ENCODE measurements around the gene USP36.

USP36 gene

DNA sequence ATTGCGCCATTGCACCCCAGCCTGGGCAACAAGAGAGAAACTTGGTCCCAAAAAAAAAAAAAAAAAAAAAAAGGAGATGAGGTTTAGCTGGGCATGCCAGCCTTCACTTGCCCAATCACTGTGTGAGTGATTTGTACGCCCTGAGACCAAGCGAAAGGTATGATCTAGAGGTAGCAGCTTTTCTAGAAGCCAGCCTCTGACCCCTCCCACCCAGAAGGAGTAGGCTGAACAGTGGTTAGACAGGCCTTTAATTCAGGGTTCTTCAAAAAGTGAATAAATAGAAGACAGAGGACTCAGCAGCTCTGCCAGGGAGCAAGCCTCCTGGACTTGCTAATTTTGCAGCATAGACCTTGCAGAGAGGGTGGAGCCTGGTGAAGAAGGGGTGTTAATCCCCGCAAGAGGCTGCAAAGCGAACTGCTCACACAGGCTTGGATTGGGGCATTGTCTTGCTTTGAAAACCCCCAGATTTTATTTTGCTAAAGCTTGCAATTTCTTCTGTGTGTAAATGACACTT, 51.4 kb downstream of the USP36 start:
- TF ChIP-seq GATA3 (IDR thresholded peaks at IDR 0.05; ENCODE audit: low read depth, low read length) (no peak), GATA2 (IDR thresholded peaks at IDR 0.05; ENCODE audit: low read depth, low read length) (no peak)

- TF ChIP-seq GATA2 (IDR thresholded peaks at IDR 0.05; ENCODE audit: low read depth, low read length) (no peak), GATA3 (IDR thresholded peaks at IDR 0.05; ENCODE audit: low read depth, low read length) (no peak)
Measured at GRCh38 chr17:78788451-78788850, 52.2 kb downstream of the USP36 start.

- TF ChIP-seq GATA2 (IDR thresholded peaks at IDR 0.05; ENCODE audit: low read depth, low read length) (no peak), GATA3 (IDR thresholded peaks at IDR 0.05; ENCODE audit: low read depth, low read length) (no peak)
Measured at GRCh38 chr17:78787444-78787843, 53.2 kb downstream of the USP36 start.

DNA sequence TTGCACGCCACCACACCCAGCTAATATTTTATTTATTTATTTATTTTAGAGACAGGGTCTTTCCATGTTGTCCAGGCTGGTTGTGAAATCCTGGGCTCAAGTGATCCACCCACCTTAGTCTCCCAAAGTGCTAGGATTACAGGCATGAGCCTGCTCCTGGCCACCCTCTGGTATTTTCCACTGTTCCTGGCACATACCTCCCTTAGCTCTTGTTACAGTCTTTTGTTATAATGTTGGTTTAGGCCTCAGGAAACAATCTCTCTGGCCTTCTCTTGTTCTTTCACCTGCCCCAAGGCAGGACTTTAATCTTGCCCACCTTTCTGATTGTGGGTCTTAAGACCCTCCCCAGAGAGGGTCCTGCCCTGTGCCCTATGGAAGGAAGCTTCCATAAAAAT, 55.0 kb downstream of the USP36 start:
- TF ChIP-seq GATA2 (IDR thresholded peaks at IDR 0.05; ENCODE audit: low read depth, low read length) (no peak), GATA3 (IDR thresholded peaks at IDR 0.05; ENCODE audit: low read depth, low read length) (no peak)

DNA sequence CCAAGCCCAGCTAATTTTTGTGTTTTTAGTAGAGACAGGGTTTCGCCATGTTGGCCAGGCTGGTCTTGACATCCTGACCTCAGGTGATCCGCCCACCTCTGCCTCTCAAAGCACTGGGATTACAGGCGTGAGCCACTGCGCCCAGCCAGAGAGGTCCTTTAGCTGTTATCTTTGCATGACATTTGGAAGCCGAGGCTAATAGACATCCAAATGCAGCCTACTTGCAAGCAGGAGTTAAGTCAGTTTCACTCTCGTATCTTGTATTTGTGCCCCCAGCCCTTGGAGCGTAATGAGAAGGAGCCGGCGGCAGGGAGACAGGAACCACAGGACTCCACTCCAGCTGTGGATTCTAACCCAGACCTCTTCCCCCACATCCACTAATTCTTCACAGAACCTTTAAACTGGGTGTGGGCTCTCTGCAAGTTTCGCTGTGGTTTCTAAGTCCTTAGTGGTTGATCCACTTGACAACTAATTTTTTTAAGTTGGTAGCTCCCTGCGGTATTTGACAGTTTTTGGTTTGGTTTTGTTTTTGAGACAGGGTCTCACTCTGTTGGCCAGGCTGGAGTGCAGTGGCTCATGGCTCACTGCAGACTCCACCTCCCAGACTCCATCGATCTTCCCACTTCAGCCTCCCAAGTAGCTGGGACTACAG, 55.5 kb downstream of the USP36 start:
- no peak for TF ChIP-seq GATA3 (IDR thresholded peaks at IDR 0.05; ENCODE audit: low read depth, low read length)

DNA sequence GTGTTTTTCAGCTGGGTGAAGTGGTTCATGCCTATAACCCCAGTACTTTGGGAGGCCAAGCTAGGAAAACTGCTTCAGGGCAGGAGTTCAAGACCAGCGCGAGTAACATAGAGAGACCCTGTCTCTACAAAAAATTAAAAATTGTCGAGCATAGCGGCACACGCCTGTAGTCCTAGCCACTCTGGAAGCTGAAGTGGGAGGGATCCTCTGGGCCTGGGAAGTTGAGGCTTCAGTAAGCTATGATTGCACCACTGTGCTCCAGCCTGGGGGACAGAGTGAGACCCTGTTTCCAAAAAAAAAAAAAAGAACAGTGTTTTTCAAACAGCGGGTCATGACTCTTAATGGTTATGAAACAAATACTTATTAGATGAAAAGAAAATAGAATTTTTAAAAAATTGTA, 56.3 kb downstream of the USP36 start:
- no peak for TF ChIP-seq GATA3 (IDR thresholded peaks at IDR 0.05; ENCODE audit: low read depth, low read length)
- no peak for TF ChIP-seq GATA2 (IDR thresholded peaks at IDR 0.05; ENCODE audit: low read depth, low read length)

- TF ChIP-seq GATA2 (IDR thresholded peaks at IDR 0.05; ENCODE audit: low read depth, low read length) (no peak), GATA3 (IDR thresholded peaks at IDR 0.05; ENCODE audit: low read depth, low read length) (no peak)
Measured at GRCh38 chr17:78783711-78784324, 56.8 kb downstream of the USP36 start.

- no peak for TF ChIP-seq GATA2 (IDR thresholded peaks at IDR 0.05; ENCODE audit: low read depth, low read length)
Measured at GRCh38 chr17:78781893-78782304, 58.7 kb downstream of the USP36 start, which contains the start of gene CYTH1. Gene CYTH1 (minus strand): TSS chr17:78782273. CDS start chr17:78782223, 50 bp downstream.

DNA sequence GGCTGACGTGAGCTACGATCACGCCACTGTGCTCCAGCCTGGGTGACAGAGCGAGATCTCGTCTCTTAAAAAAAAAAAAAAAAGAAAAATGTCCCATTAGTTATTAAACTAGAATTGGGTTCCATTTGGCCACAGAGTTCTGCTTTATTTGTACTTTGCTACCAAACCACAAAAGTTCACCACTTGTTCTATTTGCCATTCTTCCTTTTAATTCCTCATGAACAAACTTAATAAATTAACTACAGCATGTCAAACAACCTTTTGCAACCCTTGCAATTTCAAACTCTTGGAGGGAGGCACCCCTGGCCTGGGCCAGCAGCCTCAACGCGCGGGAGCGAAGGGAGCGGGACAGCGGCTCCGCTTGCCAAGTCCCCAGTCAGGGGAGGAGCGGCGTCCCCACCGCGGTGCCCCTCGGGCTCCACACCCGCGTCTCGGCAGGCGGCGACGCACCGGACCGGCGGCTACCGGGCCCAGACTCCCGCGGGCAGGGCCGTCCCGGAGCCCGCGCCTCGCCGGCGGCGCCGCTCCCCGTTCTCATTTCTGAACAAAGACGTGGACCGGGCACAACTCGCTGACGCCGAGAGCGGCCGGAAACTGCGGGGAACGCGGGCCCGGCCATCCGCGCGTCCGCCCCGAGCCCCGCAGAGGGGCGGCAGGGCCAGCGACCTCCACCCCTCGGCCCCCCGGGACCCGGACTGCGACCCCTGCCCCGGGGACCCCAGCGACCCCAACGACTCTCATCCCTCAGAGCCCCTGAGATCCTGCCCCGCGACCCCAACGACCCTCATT, 59.3 kb downstream of the USP36 start:
- TF ChIP-seq GATA3 (IDR thresholded peaks at IDR 0.05; ENCODE audit: low read depth, low read length) (no peak), GATA2 (IDR thresholded peaks at IDR 0.05; ENCODE audit: low read depth, low read length) (no peak)

DNA sequence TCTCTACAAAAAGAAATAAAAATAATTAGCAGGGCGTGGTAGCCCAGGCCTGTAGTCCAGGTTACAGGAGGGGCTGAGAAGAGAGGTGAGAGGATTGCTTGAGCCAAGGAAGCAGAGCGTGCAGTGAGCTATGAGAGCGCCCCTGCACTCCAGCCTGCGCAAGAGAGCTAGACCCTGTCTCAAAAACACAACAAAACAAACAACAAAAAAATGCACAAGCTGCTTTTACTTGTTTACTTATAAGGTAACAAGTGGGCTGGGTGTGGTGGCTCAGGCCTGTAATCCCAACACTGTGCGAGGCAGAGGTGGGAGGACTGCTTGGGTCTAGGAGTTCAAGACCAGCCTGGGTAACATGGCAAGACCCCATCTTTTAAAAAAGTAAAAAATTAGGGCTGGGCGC, 60.3 kb downstream of the USP36 start:
- no peak for TF ChIP-seq GATA2 (IDR thresholded peaks at IDR 0.05; ENCODE audit: low read depth, low read length)
- TF ChIP-seq GATA3 (IDR thresholded peaks at IDR 0.05; ENCODE audit: low read depth, low read length) = no peak

DNA sequence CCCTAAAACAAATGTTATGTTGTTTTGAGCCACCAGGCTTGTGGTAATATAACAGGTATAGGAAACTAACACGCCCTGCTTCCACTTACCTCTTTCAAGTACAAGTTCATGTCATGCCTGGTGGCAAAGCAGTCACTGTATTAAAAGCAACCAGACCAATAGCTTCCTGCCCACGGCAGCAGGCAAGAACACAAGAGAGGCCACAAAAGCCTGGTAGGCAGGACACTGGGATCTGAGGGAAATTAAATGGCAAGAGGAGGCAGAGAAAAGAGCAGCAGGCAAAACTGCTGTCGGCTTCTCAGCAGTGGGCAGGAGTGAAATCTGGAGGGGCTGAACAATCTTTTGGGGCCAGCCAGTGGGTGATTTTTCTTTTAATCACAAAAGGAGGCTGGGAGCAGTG, 60.8 kb downstream of the USP36 start:
- TF ChIP-seq GATA2 (IDR thresholded peaks at IDR 0.05; ENCODE audit: low read depth, low read length) (no peak), GATA3 (IDR thresholded peaks at IDR 0.05; ENCODE audit: low read depth, low read length) (no peak)

- TF ChIP-seq GATA3 (IDR thresholded peaks at IDR 0.05; ENCODE audit: low read depth, low read length) (no peak), GATA2 (IDR thresholded peaks at IDR 0.05; ENCODE audit: low read depth, low read length) (no peak)
Measured at GRCh38 chr17:78777881-78778280, 62.7 kb downstream of the USP36 start.

GRCh38 chr17:78774956-78775571, 65.5 kb downstream of the USP36 start:
- no peak for TF ChIP-seq GATA2 (IDR thresholded peaks at IDR 0.05; ENCODE audit: low read depth, low read length)
- no peak for TF ChIP-seq GATA3 (IDR thresholded peaks at IDR 0.05; ENCODE audit: low read depth, low read length)

DNA sequence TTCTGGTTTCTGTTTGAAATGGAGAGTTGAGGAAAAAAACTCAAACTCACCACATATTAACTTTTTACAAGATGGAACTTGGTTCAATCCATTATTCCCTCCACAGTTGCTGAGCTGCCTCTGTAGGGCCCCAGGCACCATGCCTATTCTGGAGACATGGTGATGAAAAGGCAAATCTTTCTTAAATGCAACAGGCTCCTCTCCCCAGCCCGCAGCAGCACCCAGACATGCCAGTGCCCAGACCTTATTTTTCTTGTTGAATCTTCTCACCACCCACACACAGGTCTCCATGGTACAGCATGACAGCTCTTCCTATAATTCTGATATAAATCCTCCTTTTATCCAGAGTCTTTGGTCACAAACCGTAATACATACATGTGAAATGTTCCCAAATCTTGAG, 66.2 kb downstream of the USP36 start:
- TF ChIP-seq GATA3 (IDR thresholded peaks at IDR 0.05; ENCODE audit: low read depth, low read length) = no peak
- TF ChIP-seq GATA2 (IDR thresholded peaks at IDR 0.05; ENCODE audit: low read depth, low read length) = no peak

Measured in SH-SY5Y (cell line).